Fibroblast of the aortic adventitia (primary cell): ENCODE results near the gene MKS1. TPM values are rescaled to one million over a fixed set of nuclear protein-coding genes. Genes with fewer than 3 reads are reported as not detected.
A peak's percentile ranks its signal among the peaks of the same experiment; 100 is the strongest.

Source experiments
- DNase-seq: peaks from one replicate; pipeline ENCODE4 v3.0.0-alpha.2; 2010; ENCODE audit warnings: low read depth
- H3K4me3 ChIP-seq: 2 replicates; pipeline ENCODE4 v1.5.1; 2011; ENCODE audit warnings: low read depth, mild to moderate bottlenecking, control low read depth, low read length, moderate library complexity
- CTCF ChIP-seq: IDR thresholded peaks from 2 replicates; pipeline ENCODE4 v1.5.1; 2011; ENCODE audit warnings: mild to moderate bottlenecking, low read length, control low read depth, inconsistent platforms; ENCODE audit not compliant: insufficient read depth
- total RNA-seq: library from RNA; depleted of rRNA; stranded (reverse); fragments of >200 nt; gene quantifications from 2 replicates; pipeline ENCODE4 v1.2.3, GENCODE V29; 2012; ENCODE audit warnings: low replicate concordance

Gene MKS1
- total RNA-seq, 1 donor = 10.6 TPM

- DNase-seq = no peak
- H3K4me3 ChIP-seq = no peak overlapping the region
- no peak for TF ChIP-seq CTCF
These were observed 32.0 kb downstream of the MKS1 start for GRCh38 chr17:58187063-58187462.

GRCh38 chr17:58186591-58186990 is 32.5 kb downstream of the MKS1 start:
- DNase-seq = no peak
- no peak overlapping the region for H3K4me3 ChIP-seq
- no peak for TF ChIP-seq CTCF

GRCh38 chr17:58184986-58185761 is 33.9 kb downstream of the MKS1 start:
- H3K4me3 ChIP-seq = no peak overlapping the region
- no peak for TF ChIP-seq CTCF
- no peak for DNase-seq

- H3K4me3 ChIP-seq = no peak overlapping the region
- no peak for TF ChIP-seq CTCF
- DNase-seq = peak; percentile 36
These were observed 34.6 kb downstream of the MKS1 start for GRCh38 chr17:58184308-58184985.

- DNase-seq = no peak
- H3K4me3 ChIP-seq = no peak overlapping the region
- TF ChIP-seq CTCF = no peak
These were observed 35.5 kb downstream of the MKS1 start for GRCh38 chr17:58183514-58183913.

GRCh38 chr17:58181796-58182195 is 37.3 kb downstream of the MKS1 start:
- DNase-seq = no peak
- H3K4me3 ChIP-seq = no peak overlapping the region
- no peak for TF ChIP-seq CTCF
